ENCODE measurements around the gene PLB1.
"Not testable (repeated sequence)": the region's sequence is repeated elsewhere in the genome, so short reads cannot be mapped to it uniquely, and the experiment has no call there.

DNA sequence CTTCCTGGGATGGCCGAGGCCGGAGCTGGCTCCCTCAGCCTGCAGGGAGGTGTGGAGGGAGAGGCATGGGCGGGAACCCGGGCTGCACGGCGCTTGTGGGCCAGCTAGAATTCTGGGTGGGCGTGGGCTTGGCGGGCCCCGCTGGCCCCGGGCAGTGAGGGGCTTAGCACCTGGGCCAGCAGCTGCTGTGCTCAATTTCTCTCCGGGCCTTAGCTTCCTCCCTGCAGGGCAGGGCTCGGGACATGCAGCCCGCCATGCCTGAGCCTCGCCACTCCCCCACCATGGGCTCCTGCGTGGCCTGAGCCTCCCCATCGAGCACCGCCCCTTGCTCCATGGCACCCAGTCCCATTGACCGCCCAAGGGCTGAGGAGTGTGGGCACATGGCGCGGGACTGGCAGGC, 23.2 kb upstream of the PLB1 start:
- TF ChIP-seq, protein P1, sequence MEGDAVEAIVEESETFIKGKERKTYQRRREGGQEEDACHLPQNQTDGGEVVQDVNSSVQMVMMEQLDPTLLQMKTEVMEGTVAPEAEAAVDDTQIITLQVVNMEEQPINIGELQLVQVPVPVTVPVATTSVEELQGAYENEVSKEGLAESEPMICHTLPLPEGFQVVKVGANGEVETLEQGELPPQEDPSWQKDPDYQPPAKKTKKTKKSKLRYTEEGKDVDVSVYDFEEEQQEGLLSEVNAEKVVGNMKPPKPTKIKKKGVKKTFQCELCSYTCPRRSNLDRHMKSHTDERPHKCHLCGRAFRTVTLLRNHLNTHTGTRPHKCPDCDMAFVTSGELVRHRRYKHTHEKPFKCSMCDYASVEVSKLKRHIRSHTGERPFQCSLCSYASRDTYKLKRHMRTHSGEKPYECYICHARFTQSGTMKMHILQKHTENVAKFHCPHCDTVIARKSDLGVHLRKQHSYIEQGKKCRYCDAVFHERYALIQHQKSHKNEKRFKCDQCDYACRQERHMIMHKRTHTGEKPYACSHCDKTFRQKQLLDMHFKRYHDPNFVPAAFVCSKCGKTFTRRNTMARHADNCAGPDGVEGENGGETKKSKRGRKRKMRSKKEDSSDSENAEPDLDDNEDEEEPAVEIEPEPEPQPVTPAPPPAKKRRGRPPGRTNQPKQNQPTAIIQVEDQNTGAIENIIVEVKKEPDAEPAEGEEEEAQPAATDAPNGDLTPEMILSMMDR (conservative IDR thresholded peaks at IDR 0.05) = not testable (repeated sequence)
- not testable (repeated sequence) for TF ChIP-seq ZFX (IDR thresholded peaks at IDR 0.05)
